ENCODE data around the gene MGAT3. TPM values are rescaled to one million over a fixed set of nuclear protein-coding genes. Genes with fewer than 3 reads are reported as not detected.
"Not testable (repeated sequence)": the region's sequence is repeated elsewhere in the genome, so short reads cannot be mapped to it uniquely, and the experiment has no call there.

MGAT3 gene
- total RNA-seq, 1 donor from 2014 or later = 0.11 TPM

- H3K36me3 Mint-ChIP-seq (ENCODE audit: low read depth) = peaks cover 3% of the 10 kb centered on the region
- no peak overlapping the region for H3K27ac Mint-ChIP-seq
- intact Hi-C loops (cut with micrococcal nuclease) = loop anchor here (2.0 kb wide), 1 partner anchor 539 kb away; no protein-coding TSS in a partner anchor
- no peaks in the 10 kb centered on the region for H3K9me3 Mint-ChIP-seq
- DNase-seq (ENCODE audit: low spot score) = no peak
- H3K4me1 Mint-ChIP-seq (ENCODE audit: low read depth) = peaks cover 12% of the 10 kb centered on the region
- no peaks in the 10 kb centered on the region for H3K27me3 Mint-ChIP-seq (ENCODE audit: low read depth)
- no peak overlapping the region for H3K4me3 Mint-ChIP-seq (ENCODE audit: low read depth)
Observed at GRCh38 chr22:39497429-39497828, 40.6 kb downstream of the MGAT3 start.

DNA sequence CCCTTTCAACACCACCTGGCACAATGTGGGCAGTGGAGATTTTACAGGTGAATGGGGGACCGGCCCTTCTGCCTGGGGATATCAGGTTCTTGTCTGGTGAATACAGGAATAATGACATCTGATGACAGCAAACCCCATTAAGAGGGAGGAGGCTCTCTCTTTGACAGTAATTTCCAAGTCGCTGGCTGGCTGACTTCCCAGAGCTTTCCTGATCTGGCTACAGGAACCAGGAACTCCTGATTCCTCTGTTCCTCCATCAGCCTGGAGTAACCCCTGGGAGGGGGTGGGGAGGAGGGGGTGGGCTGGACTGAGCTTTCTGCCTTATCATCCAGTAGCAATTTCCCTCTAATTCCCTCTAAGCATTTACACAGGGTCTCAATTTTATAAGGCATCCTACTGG is 41.6 kb downstream of the MGAT3 start:
- intact Hi-C loops (cut with micrococcal nuclease) = no loop called here
- Mint-ChIP-seq H3K27me3 (ENCODE audit: low read depth) (no peaks in the 10 kb centered on the region), H3K4me1 (ENCODE audit: low read depth) (peaks cover 14% of the 10 kb centered on the region), H3K9me3 (no peaks in the 10 kb centered on the region), H3K4me3 (ENCODE audit: low read depth) (no peak overlapping the region), H3K27ac (no peak overlapping the region), H3K36me3 (ENCODE audit: low read depth) (peaks cover 10% of the 10 kb centered on the region)
- no peak for DNase-seq (ENCODE audit: low spot score)

DNA sequence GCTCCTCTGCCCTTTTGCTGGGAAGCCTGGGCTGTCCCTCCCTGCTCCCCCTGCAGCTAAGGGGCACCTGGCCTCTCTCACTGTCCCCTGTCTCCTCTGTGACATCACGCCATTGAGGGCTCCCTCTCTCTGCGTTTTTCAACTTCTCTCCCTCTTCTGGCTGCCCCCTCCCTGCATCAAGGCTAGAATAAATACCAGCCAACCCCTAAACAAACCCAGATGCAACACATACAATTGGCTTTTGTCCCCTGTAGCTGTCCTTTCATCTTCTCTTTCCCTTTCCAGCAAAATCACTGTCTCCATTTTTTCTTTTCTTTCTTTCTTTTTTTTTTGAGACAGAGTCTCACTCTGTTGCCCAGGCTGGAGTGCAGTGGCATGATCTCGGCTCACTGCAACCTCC is 42.0 kb downstream of the MGAT3 start:
- Mint-ChIP-seq H3K9me3 (no peaks in the 10 kb centered on the region), H3K27me3 (ENCODE audit: low read depth) (no peaks in the 10 kb centered on the region), H3K4me1 (ENCODE audit: low read depth) (peaks cover 15% of the 10 kb centered on the region), H3K36me3 (ENCODE audit: low read depth) (peaks cover 15% of the 10 kb centered on the region), H3K27ac (no peak overlapping the region), H3K4me3 (ENCODE audit: low read depth) (no peak overlapping the region)
- DNase-seq (ENCODE audit: low spot score) = no peak
- intact Hi-C loops (cut with micrococcal nuclease) = no loop called here

GRCh38 chr22:39500101-39500500 is 43.3 kb downstream of the MGAT3 start:
- Mint-ChIP-seq H3K27ac (no peak overlapping the region), H3K36me3 (ENCODE audit: low read depth) (peaks cover 24% of the 10 kb centered on the region), H3K4me3 (ENCODE audit: low read depth) (no peak overlapping the region), H3K27me3 (ENCODE audit: low read depth) (no peaks in the 10 kb centered on the region), H3K4me1 (ENCODE audit: low read depth) (peaks cover 16% of the 10 kb centered on the region), H3K9me3 (no peaks in the 10 kb centered on the region)
- no peak for DNase-seq (ENCODE audit: low spot score)
- intact Hi-C loops (cut with micrococcal nuclease) = no loop called here

DNA sequence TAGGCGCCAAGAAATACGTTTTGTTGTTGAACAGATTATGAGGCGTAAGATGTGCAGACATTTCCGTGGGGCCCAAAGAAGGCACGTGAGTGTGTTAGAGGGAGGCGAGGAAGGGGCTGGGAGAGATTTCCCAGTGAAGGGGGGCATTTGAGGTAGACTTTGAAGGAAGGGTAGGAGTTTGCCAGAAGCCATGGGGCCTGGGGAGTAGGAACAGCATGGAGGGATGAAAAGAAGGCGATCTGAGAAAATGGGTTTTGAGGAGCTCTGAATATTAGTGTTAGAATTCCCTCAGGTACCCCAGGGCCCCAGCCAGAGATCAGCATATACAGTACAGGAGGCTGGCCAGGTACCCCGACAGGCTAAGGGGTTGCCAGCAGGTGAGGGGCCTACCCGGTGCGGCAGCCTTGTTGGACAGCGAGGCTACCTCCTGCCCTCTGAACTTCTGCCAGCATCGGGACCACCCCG is 44.9 kb downstream of the MGAT3 start:
- no peak for DNase-seq (ENCODE audit: low spot score)
- peaks cover 39% of the 10 kb centered on the region for H3K36me3 Mint-ChIP-seq (ENCODE audit: low read depth)
- no peaks in the 10 kb centered on the region for H3K9me3 Mint-ChIP-seq
- no peaks in the 10 kb centered on the region for H3K27me3 Mint-ChIP-seq (ENCODE audit: low read depth)
- H3K4me3 Mint-ChIP-seq (ENCODE audit: low read depth) = peak overlapping the region; percentile 99
- intact Hi-C loops (cut with micrococcal nuclease) = loop anchor here (1.0 to 2.0 kb wide), 2 partner anchors 19 to 31 kb away; partner anchors contain the start of genes ATF4 and RPS19BP1
- H3K27ac Mint-ChIP-seq = peak overlapping the region; percentile 98
- H3K4me1 Mint-ChIP-seq (ENCODE audit: low read depth) = peaks cover 24% of the 10 kb centered on the region

- peak within 1 kb of the TSS; percentile 99 for H3K4me3 Mint-ChIP-seq (ENCODE audit: low read depth)
- peak within 1 kb of the TSS; percentile 98 for H3K27ac Mint-ChIP-seq
- peaks cover 43% of the 10 kb centered on the region for H3K36me3 Mint-ChIP-seq (ENCODE audit: low read depth)
- DNase-seq (ENCODE audit: low spot score) = peak; percentile 88
- H3K4me1 Mint-ChIP-seq (ENCODE audit: low read depth) = peaks cover 26% of the 10 kb centered on the region
- intact Hi-C loops (cut with micrococcal nuclease) = loop anchor here (1.0 to 2.0 kb wide), 2 partner anchors 18 to 31 kb away; partner anchors contain the start of genes ATF4 and RPS19BP1
- H3K9me3 Mint-ChIP-seq = no peaks in the 10 kb centered on the region
- H3K27me3 Mint-ChIP-seq (ENCODE audit: low read depth) = no peaks in the 10 kb centered on the region
Observed at GRCh38 chr22:39502109-39502788, 45.4 kb downstream of the MGAT3 start, which contains the start of gene MIEF1. TSS of gene MIEF1 (plus strand) at chr22:39502290. CDS start at chr22:39511295, 9,005 bp downstream.

- no peak for DNase-seq (ENCODE audit: low spot score)
- intact Hi-C loops (cut with micrococcal nuclease) = loop anchor here (1.0 to 2.0 kb wide), 2 partner anchors 17 to 30 kb away; partner anchors contain the start of genes ATF4 and RPS19BP1
- Mint-ChIP-seq H3K4me1 (ENCODE audit: low read depth) (peaks cover 26% of the 10 kb centered on the region), H3K4me3 (ENCODE audit: low read depth) (peak overlapping the region; percentile 99), H3K9me3 (no peaks in the 10 kb centered on the region), H3K36me3 (ENCODE audit: low read depth) (peaks cover 47% of the 10 kb centered on the region), H3K27me3 (ENCODE audit: low read depth) (no peaks in the 10 kb centered on the region), H3K27ac (peak overlapping the region; percentile 52)
Observed at GRCh38 chr22:39502789-39503409, 46.1 kb downstream of the MGAT3 start.

DNA sequence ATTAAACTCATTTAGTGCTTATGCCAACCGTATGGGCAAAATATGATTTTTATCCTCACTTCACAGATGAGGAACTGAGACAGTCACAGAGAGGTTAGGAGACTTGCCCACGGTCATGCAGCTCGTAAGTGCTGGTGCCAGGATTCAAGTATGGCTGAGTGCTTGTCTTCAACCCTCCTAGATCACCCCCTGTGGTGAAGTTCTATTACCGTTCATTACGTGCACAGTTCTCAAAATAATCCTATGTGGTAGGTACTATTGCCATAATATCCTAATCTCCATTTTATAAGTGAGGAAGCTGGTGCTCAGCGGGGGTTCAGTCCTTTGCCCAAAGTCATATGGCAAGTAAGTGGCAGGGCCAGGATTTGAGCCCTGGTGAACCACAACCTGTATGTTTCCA is 46.8 kb downstream of the MGAT3 start:
- Mint-ChIP-seq H3K4me1 (ENCODE audit: low read depth) (peaks cover 31% of the 10 kb centered on the region), H3K4me3 (ENCODE audit: low read depth) (peak overlapping the region; percentile 99), H3K9me3 (no peaks in the 10 kb centered on the region), H3K27ac (no peak overlapping the region), H3K27me3 (ENCODE audit: low read depth) (no peaks in the 10 kb centered on the region), H3K36me3 (ENCODE audit: low read depth) (peaks cover 54% of the 10 kb centered on the region)
- intact Hi-C loops (cut with micrococcal nuclease) = loop anchor here (2.0 kb wide), 1 partner anchor 29 kb away; the partner anchor contains the start of gene RPS19BP1
- no peak for DNase-seq (ENCODE audit: low spot score)

DNA sequence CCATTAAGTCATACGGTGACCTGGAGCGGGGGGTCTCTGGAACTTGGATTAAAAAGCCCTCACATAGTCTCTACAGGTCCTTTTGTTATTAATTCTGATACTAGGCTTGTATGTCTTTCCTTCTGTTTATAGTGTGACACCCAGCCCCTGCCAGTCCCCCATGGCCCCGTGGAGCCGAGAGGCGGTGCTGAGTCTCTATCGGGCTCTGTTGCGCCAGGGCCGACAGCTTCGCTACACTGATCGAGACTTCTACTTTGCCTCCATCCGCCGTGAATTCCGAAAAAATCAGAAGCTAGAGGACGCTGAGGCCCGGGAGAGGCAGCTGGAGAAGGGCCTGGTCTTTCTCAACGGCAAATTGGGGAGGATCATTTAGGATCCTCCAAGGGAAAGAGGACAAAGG is 47.3 kb downstream of the MGAT3 start:
- intact Hi-C loops (cut with micrococcal nuclease) = no loop called here
- Mint-ChIP-seq H3K4me1 (ENCODE audit: low read depth) (peaks cover 33% of the 10 kb centered on the region), H3K27ac (no peak overlapping the region), H3K36me3 (ENCODE audit: low read depth) (peaks cover 57% of the 10 kb centered on the region), H3K9me3 (no peaks in the 10 kb centered on the region), H3K4me3 (ENCODE audit: low read depth) (peak overlapping the region; percentile 99), H3K27me3 (ENCODE audit: low read depth) (no peaks in the 10 kb centered on the region)
- DNase-seq (ENCODE audit: low spot score) = no peak

- DNase-seq (ENCODE audit: low spot score); H3K4me3 Mint-ChIP-seq (ENCODE audit: low read depth); H3K27me3 Mint-ChIP-seq (ENCODE audit: low read depth); intact Hi-C loops (cut with micrococcal nuclease); H3K9me3 Mint-ChIP-seq; H3K27ac Mint-ChIP-seq: not testable (repeated sequence)
- Mint-ChIP-seq H3K36me3 (ENCODE audit: low read depth) (peaks cover 83% of the 10 kb centered on the region), H3K4me1 (ENCODE audit: low read depth) (peaks cover 31% of the 10 kb centered on the region)
Observed at GRCh38 chr22:39507021-39507420, 50.2 kb downstream of the MGAT3 start.

- intact Hi-C loops (cut with micrococcal nuclease) = no loop called here
- H3K4me1 Mint-ChIP-seq (ENCODE audit: low read depth) = peaks cover 27% of the 10 kb centered on the region
- H3K27me3 Mint-ChIP-seq (ENCODE audit: low read depth) = no peaks in the 10 kb centered on the region
- H3K27ac Mint-ChIP-seq = no peak overlapping the region
- H3K36me3 Mint-ChIP-seq (ENCODE audit: low read depth) = peaks cover 84% of the 10 kb centered on the region
- H3K9me3 Mint-ChIP-seq = no peaks in the 10 kb centered on the region
- DNase-seq (ENCODE audit: low spot score) = no peak
- no peak overlapping the region for H3K4me3 Mint-ChIP-seq (ENCODE audit: low read depth)
Observed at GRCh38 chr22:39508393-39508792, 51.6 kb downstream of the MGAT3 start.

DNA sequence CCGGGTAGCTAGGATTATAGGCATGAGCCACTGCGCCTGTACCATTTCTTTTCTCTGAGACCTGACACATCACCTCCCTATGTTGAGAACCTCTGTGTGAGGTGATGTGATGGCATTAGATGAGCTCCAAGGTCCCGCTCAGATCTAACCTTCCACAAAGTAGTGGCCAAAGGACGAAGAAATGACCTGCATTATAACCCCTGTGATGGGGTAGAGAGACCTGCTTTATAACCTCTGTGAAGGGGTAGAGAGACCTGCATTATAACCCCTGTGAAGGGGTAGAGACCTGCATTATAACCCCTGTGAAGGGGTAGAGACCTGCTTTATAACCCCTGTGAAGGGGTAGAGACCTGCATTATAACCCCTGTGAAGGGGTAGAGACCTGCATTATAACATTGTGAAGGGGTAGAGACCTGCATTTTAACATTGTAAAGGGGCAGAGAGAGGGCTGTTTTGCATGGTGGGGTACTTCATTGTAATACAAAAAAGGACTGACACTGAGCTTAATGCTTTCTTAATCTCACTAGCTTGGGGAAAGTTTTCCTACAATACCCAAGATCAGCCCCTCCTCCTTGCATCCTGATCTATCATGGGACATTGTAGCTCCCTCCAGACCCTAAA is 53.8 kb downstream of the MGAT3 start:
- intact Hi-C loops (cut with micrococcal nuclease) = no loop called here
- DNase-seq (ENCODE audit: low spot score) = no peak
- Mint-ChIP-seq H3K27ac (no peak overlapping the region), H3K27me3 (ENCODE audit: low read depth) (no peaks in the 10 kb centered on the region), H3K4me1 (ENCODE audit: low read depth) (peaks cover 28% of the 10 kb centered on the region), H3K4me3 (ENCODE audit: low read depth) (no peak overlapping the region), H3K9me3 (no peaks in the 10 kb centered on the region), H3K36me3 (ENCODE audit: low read depth) (peaks cover 89% of the 10 kb centered on the region)

DNA sequence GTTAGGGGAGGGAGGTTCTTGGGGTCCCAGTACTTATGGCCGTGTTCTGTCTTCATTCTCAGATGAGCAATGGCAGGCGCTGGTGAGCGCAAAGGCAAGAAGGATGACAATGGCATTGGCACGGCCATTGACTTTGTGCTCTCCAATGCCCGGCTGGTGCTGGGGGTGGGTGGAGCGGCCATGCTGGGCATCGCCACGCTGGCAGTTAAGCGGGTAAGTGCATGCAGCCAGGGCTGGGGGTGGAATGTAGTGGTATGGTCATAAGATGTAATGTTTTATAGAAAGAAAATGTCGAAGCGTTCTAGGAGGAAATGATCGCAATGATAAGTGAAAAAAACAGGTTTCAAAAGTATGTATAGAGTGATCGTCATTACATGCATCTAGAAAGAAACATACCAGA is 54.4 kb downstream of the MGAT3 start:
- DNase-seq (ENCODE audit: low spot score) = no peak
- Mint-ChIP-seq H3K4me3 (ENCODE audit: low read depth) (no peak overlapping the region), H3K27me3 (ENCODE audit: low read depth) (no peaks in the 10 kb centered on the region), H3K4me1 (ENCODE audit: low read depth) (peaks cover 30% of the 10 kb centered on the region), H3K36me3 (ENCODE audit: low read depth) (peaks cover 89% of the 10 kb centered on the region), H3K9me3 (no peaks in the 10 kb centered on the region), H3K27ac (no peak overlapping the region)
- intact Hi-C loops (cut with micrococcal nuclease) = no loop called here
